Coronary artery (tissue), 2 donors: Measurements from ENCODE around the gene LRRC4B.
A peak's percentile ranks its signal among the peaks of the same experiment; 100 is the strongest.

Experiments
- DNase-seq: peaks from one replicate; pipeline ENCODE4 v3.0.0-alpha.2; 2017; ENCODE audit warnings: low spot score
- H3K27ac ChIP-seq, 2 donors: fragments of 200-600 bp; sonication (generic); one replicate each; pipeline ENCODE4 v1.5.1; 2016 to 2019
- H3K4me3 ChIP-seq: fragments of 200-600 bp; sonication (generic); 2 replicates; pipeline ENCODE4 v1.5.1; 2016; ENCODE audit warnings: mild to moderate bottlenecking, moderate library complexity
- CTCF ChIP-seq: fragments of 200-600 bp; sonication (generic); IDR thresholded peaks from one replicate; pipeline ENCODE4 v1.5.1; 2019; ENCODE audit warnings: antibody characterized with exemption

LRRC4B gene

GRCh38 chr19:50558449-50558848 is 9.8 kb downstream of the LRRC4B start:
- peak; percentile 43 for DNase-seq
- Histone ChIP-seq H3K27ac (no peak overlapping the region), H3K4me3 (no peak overlapping the region)
- no peak for TF ChIP-seq CTCF

GRCh38 chr19:50558039-50558438 is 10.2 kb downstream of the LRRC4B start:
- no peak for TF ChIP-seq CTCF
- Histone ChIP-seq H3K27ac (no peak overlapping the region), H3K4me3 (no peak overlapping the region)
- no peak for DNase-seq

- peak overlapping the region; percentile 74 for H3K4me3 ChIP-seq
- DNase-seq = peak; percentile 31
- no peak overlapping the region for H3K27ac ChIP-seq
- TF ChIP-seq CTCF = no peak
Measured at GRCh38 chr19:50557009-50557613, 11.1 kb downstream of the LRRC4B start.

GRCh38 chr19:50556282-50557008 is 11.8 kb downstream of the LRRC4B start:
- Histone ChIP-seq H3K4me3 (peak overlapping the region; percentile 74), H3K27ac (peak overlapping the region in 1 of 2 donors; percentile 53)
- peak; percentile 75 for DNase-seq
- peak; percentile 82 for TF ChIP-seq CTCF

- H3K27ac ChIP-seq = peak overlapping the region in 1 of 2 donors; percentile 53
- no peak for TF ChIP-seq CTCF
- H3K4me3 ChIP-seq = peak overlapping the region; percentile 74
- DNase-seq = no peak
Measured at GRCh38 chr19:50555450-50556281, 12.6 kb downstream of the LRRC4B start.

GRCh38 chr19:50555033-50555432 is 13.2 kb downstream of the LRRC4B start:
- no peak overlapping the region for H3K4me3 ChIP-seq
- TF ChIP-seq CTCF = no peak
- no peak for DNase-seq
- no peak overlapping the region for H3K27ac ChIP-seq
